GM19455 (cell line): ENCODE data around the gene RSBN1.
"Not testable (repeated sequence)": the region's sequence is repeated elsewhere in the genome, so short reads cannot be mapped to it uniquely, and the experiment has no call there.

Experiments
- ATAC-seq: cut with Tn5 transposase; IDR thresholded peaks from one replicate; pipeline ENCODE4 v1.9.1; 2021; ENCODE audit not compliant: unreplicated experiment

The RSBN1 gene

GRCh38 chr1:113783254-113784103, 28.8 kb downstream of the RSBN1 start:
- peak; percentile 71 for ATAC-seq

GRCh38 chr1:113782406-113782805, 29.9 kb downstream of the RSBN1 start:
- no peak for ATAC-seq

GRCh38 chr1:113780374-113781146, 31.7 kb downstream of the RSBN1 start:
- no peak for ATAC-seq

GRCh38 chr1:113779542-113779941, 32.7 kb downstream of the RSBN1 start:
- no peak for ATAC-seq

- ATAC-seq: no peak
These were observed 34.7 kb downstream of the RSBN1 start for GRCh38 chr1:113777561-113777960.

GRCh38 chr1:113770031-113770430, 42.2 kb downstream of the RSBN1 start:
- ATAC-seq: no peak

GRCh38 chr1:113769601-113769970, 42.7 kb downstream of the RSBN1 start:
- no peak for ATAC-seq

GRCh38 chr1:113768916-113769600, 43.2 kb downstream of the RSBN1 start:
- ATAC-seq: no peak

GRCh38 chr1:113765306-113766230, 46.7 kb downstream of the RSBN1 start:
- no peak for ATAC-seq

- ATAC-seq: no peak
These were observed 48.6 kb downstream of the RSBN1 start for GRCh38 chr1:113763661-113764060.

GRCh38 chr1:113761937-113762336, 50.3 kb downstream of the RSBN1 start:
- ATAC-seq: no peak

- no peak for ATAC-seq
These were observed 51.9 kb downstream of the RSBN1 start for GRCh38 chr1:113760102-113761080.

GRCh38 chr1:113759333-113760101, 52.8 kb downstream of the RSBN1 start, which contains the start of gene PHTF1:
Gene PHTF1 (minus strand): TSS chr1:113759486. CDS start chr1:113758703, 783 bp downstream.
- peak; percentile 85 for ATAC-seq

GRCh38 chr1:113758631-113759332, 53.5 kb downstream of the RSBN1 start:
- peak; percentile 54 for ATAC-seq

- ATAC-seq: no peak
These were observed 55.8 kb downstream of the RSBN1 start for GRCh38 chr1:113756461-113756860.

- not testable (repeated sequence) for ATAC-seq
These were observed 58.9 kb downstream of the RSBN1 start for GRCh38 chr1:113753333-113753732.

GRCh38 chr1:113751516-113751915, 60.8 kb downstream of the RSBN1 start:
- ATAC-seq: no peak

- ATAC-seq: no peak
These were observed 61.2 kb downstream of the RSBN1 start for GRCh38 chr1:113751114-113751513.
